ENCODE measurements around the gene NOXO1. TPM values are rescaled to one million over a fixed set of nuclear protein-coding genes. Genes with fewer than 3 reads are reported as not detected.

Gene NOXO1
- total RNA-seq, 2 experiments from 2014 or later: 0.56 to 0.99 TPM

GRCh38 chr16:2008009-2008526 is 26.8 kb upstream of the NOXO1 start:
- H3K4me1 Mint-ChIP-seq (ENCODE audit: low read depth): peaks cover 40% of the 10 kb centered on the region
- H3K27ac ChIP-seq (ENCODE audit: low read depth in 1 of 2, low read length in 2 of 2): peak overlapping the region in 1 of 2 donors; percentile 29

DNA sequence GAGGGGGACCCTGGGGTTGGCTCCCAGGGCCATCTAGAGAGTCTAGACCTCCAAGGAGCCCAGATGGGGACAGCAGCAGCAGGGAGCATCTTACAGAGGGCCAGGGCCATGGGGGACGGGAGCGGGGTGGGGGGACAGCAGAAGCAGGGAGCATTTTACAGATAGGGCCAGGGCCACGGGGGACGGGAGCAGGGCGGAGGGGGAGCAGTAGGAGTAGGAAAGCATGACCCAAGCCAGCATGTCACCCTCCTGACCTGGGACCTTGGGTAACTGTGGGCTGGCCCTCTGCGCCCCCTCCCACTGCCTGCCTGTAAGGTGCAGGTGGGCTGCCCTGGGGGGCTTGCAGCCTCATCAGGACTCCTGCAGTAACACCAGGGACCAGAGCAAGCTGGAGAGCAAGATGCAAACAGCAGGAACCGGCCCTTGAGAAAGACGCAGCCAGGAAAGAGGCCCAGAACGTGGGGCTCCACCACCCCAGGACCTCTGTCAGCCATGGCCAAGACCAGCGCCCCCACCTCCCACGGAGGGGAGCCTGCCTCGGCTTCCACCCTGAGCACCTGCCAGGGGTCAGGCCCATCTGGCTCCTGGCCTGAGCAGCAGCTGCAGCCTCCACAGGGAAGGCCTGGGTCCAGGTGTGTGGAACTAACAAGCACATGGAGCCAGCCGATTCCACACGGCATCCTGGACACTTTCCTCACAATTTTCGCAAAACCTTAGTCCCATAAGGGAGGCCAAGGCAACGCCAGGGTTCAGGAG is 26.0 kb upstream of the NOXO1 start:
- Histone ChIP-seq H3K9me3 (ENCODE audit: control insufficient read depth in 1 of 2, insufficient read depth in 1 of 2, low read length in 2 of 2) (no peaks in the 10 kb centered on the region), H3K4me3 (ENCODE audit: low read length) (no peak overlapping the region), H3K4me1 (ENCODE audit: insufficient read depth, low read length) (peaks cover 70% of the 10 kb centered on the region), H3K27ac (ENCODE audit: low read depth in 1 of 2, low read length in 2 of 2) (no peak overlapping the region), H3K36me3 (ENCODE audit: insufficient read depth, low read length) (peaks cover 27% of the 10 kb centered on the region), H3K27me3 (ENCODE audit: control insufficient read depth in 1 of 2, insufficient read depth in 2 of 2, low read length in 2 of 2) (no peaks in the 10 kb centered on the region)
- DNase-seq (no peak), ATAC-seq (ENCODE audit: poor library complexity) (no peak)
- Mint-ChIP-seq H3K36me3 (ENCODE audit: low read depth) (peaks cover 10% of the 10 kb centered on the region), H3K4me1 (ENCODE audit: low read depth) (peaks cover 40% of the 10 kb centered on the region), H3K27me3 (no peaks in the 10 kb centered on the region), H3K9me3 (no peaks in the 10 kb centered on the region), H3K27ac (peak overlapping the region; percentile 88), H3K4me3 (peak overlapping the region; percentile 93)
- CTCF ChIA-PET: no interaction called here
- TF ChIP-seq CTCF (IDR thresholded peaks at IDR 0.05): no peak
- POLR2A ChIA-PET: interaction anchor here (5.5 kb wide), 1 partner anchor 148 kb away, joined by 30 read pairs; the partner anchor contains the start of gene TRAF7
- intact Hi-C loops (cut with DNase I, micrococcal nuclease): loop anchor here in 1 of 2 experiments (5.0 kb wide), 2 partner anchors 35 to 40 kb away; partner anchors contain the start of genes NTHL1, TBL3 and TSC2

More at GRCh38 chr16:2008009-2008526, 26.8 kb upstream of the NOXO1 start:
- peaks cover 70% of the 10 kb centered on the region for H3K4me1 ChIP-seq (ENCODE audit: insufficient read depth, low read length)
- H3K4me3 Mint-ChIP-seq: peak overlapping the region; percentile 93
- ChIA-PET CTCF (interaction anchor here (1.2 kb wide), 1 partner anchor 65 kb away, joined by 3 read pairs; the partner anchor contains the start of gene MSRB1), POLR2A (interaction anchor here (5.5 kb wide), 1 partner anchor 147 kb away, joined by 30 read pairs; the partner anchor contains the start of gene TRAF7)
- peaks cover 7% of the 10 kb centered on the region for H3K36me3 Mint-ChIP-seq (ENCODE audit: low read depth)
- peak overlapping the region; percentile 63 for H3K4me3 ChIP-seq (ENCODE audit: low read length)
- no peaks in the 10 kb centered on the region for H3K27me3 ChIP-seq (ENCODE audit: control insufficient read depth in 1 of 2, insufficient read depth in 2 of 2, low read length in 2 of 2)
- H3K27me3 Mint-ChIP-seq: no peaks in the 10 kb centered on the region
- H3K27ac Mint-ChIP-seq: peak overlapping the region; percentile 88
- H3K36me3 ChIP-seq (ENCODE audit: insufficient read depth, low read length): peaks cover 19% of the 10 kb centered on the region
- H3K9me3 ChIP-seq (ENCODE audit: control insufficient read depth in 1 of 2, insufficient read depth in 1 of 2, low read length in 2 of 2): no peaks in the 10 kb centered on the region
- ATAC-seq (ENCODE audit: poor library complexity): no peak
- no peak for TF ChIP-seq CTCF (IDR thresholded peaks at IDR 0.05)
- intact Hi-C loops (cut with DNase I, micrococcal nuclease): loop anchor here in 1 of 2 experiments (2.0 to 5.0 kb wide), 3 partner anchors 36 to 47 kb away; partner anchors contain the start of genes NTHL1, TBL3 and TSC2
- H3K9me3 Mint-ChIP-seq: no peaks in the 10 kb centered on the region
- DNase-seq: peak in 4 of 14 experiments; percentile 30 to 57 (median 36)

DNA sequence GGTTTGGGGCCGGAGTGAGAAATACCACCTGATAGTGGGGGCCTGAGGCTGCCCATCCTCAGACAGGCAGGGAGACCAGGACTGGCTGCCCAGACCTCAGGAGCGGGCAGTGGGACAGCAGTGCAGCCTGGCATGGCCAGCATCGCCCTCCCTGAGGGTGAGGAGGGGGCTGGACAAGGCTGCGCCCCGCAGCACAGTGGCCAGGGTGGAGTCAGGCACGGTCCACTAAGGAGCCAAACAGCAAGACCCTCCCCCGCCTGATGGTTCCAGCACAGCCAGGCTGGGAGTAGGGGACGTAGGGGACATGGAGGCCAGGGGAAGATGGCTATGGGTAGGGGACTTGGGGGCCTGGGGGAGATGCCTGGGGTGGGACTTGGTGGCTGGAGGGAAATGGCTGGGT is 25.0 kb upstream of the NOXO1 start:
- H3K36me3 ChIP-seq (ENCODE audit: insufficient read depth, low read length): peaks cover 36% of the 10 kb centered on the region
- ATAC-seq (ENCODE audit: poor library complexity): no peak
- peak overlapping the region; percentile 71 for H3K27ac Mint-ChIP-seq
- H3K27ac ChIP-seq (ENCODE audit: low read depth in 1 of 2, low read length in 2 of 2): no peak overlapping the region
- DNase-seq: no peak
- H3K9me3 Mint-ChIP-seq: no peaks in the 10 kb centered on the region
- H3K4me3 Mint-ChIP-seq: peak overlapping the region; percentile 72
- intact Hi-C loops (cut with DNase I, micrococcal nuclease): loop anchor here in 1 of 2 experiments (5.0 kb wide), 2 partner anchors 34 to 41 kb away; partner anchors contain the start of genes NTHL1, TBL3 and TSC2
- H3K36me3 Mint-ChIP-seq (ENCODE audit: low read depth): peaks cover 16% of the 10 kb centered on the region
- TF ChIP-seq CTCF (IDR thresholded peaks at IDR 0.05): no peak
- peaks cover 70% of the 10 kb centered on the region for H3K4me1 ChIP-seq (ENCODE audit: insufficient read depth, low read length)
- H3K4me3 ChIP-seq (ENCODE audit: low read length): no peak overlapping the region
- peaks cover 40% of the 10 kb centered on the region for H3K4me1 Mint-ChIP-seq (ENCODE audit: low read depth)
- ChIA-PET CTCF (interaction anchor here (0.6 kb wide), 1 partner anchor 62 kb away, joined by 4 read pairs; no protein-coding TSS in a partner anchor), POLR2A (interaction anchor here (0.6 kb wide), 1 partner anchor 149 kb away, joined by 3 read pairs; the partner anchor contains the start of gene TRAF7)
- H3K9me3 ChIP-seq (ENCODE audit: control insufficient read depth in 1 of 2, insufficient read depth in 1 of 2, low read length in 2 of 2): no peaks in the 10 kb centered on the region
- no peaks in the 10 kb centered on the region for H3K27me3 ChIP-seq (ENCODE audit: control insufficient read depth in 1 of 2, insufficient read depth in 2 of 2, low read length in 2 of 2)
- H3K27me3 Mint-ChIP-seq: no peaks in the 10 kb centered on the region

All from CD4-positive, alpha-beta T cell (primary cell).